CD8-positive, alpha-beta memory T cell (primary cell): ENCODE data around the gene TDRD7. TPM values are rescaled to one million over a fixed set of nuclear protein-coding genes. Genes with fewer than 3 reads are reported as not detected.
A peak's percentile ranks its signal among the peaks of the same experiment; 100 is the strongest.
"Not testable (repeated sequence)": the region's sequence is repeated elsewhere in the genome, so short reads cannot be mapped to it uniquely, and the experiment has no call there.

ENCODE experiments used
- CTCF ChIA-PET: fragments of 350-600 bp; sonication (Branson Sonifier 250); formaldehyde crosslinking; loops from one replicate; lab custom pipeline; 2021; ENCODE audit warnings: antibody characterized with exemption; lab: Charles Lee
- POLR2A ChIA-PET: fragments of 350-600 bp; sonication (Branson Sonifier 250); formaldehyde crosslinking; loops from one replicate; lab custom pipeline; 2021; ENCODE audit warnings: antibody characterized with exemption; lab: Charles Lee
- DNase-seq, 5 donors: peaks; one replicate each; pipeline versions ENCODE4 v3.0.0 to v3.0.0-alpha.2; 2020 to 2022; ENCODE audit warnings: mixed read lengths in 1 of 5
- H3K27ac ChIP-seq: one replicate; pipeline ENCODE4 v1.7.0; 2013; ENCODE audit warnings: low read depth, mild to moderate bottlenecking, low read length, moderate library complexity
- H3K27me3 ChIP-seq: 2 replicates; pipeline ENCODE4 v1.7.0; 2013; ENCODE audit warnings: low read length, mild to moderate bottlenecking; ENCODE audit not compliant: insufficient read depth, poor library complexity, severe bottlenecking
- H3K36me3 ChIP-seq: 2 replicates; pipeline ENCODE4 v1.7.0; 2013; ENCODE audit warnings: mild to moderate bottlenecking, low read length, moderate library complexity; ENCODE audit not compliant: insufficient read depth
- H3K4me1 ChIP-seq: 2 replicates; pipeline ENCODE4 v1.7.0; 2013; ENCODE audit warnings: mild to moderate bottlenecking, low read length, moderate library complexity; ENCODE audit not compliant: insufficient read depth
- H3K4me3 ChIP-seq: 2 replicates; pipeline ENCODE4 v1.7.0; 2013; ENCODE audit warnings: mild to moderate bottlenecking, low read length
- H3K9me3 ChIP-seq: 2 replicates; pipeline ENCODE4 v1.7.0; 2013; ENCODE audit warnings: mild to moderate bottlenecking, low read length
- H3K27ac Mint-ChIP-seq, 8 donors: one replicate each; pipeline ENCODE4 v1.8.0; 2020 to 2021; ENCODE audit warnings: mixed read lengths in 8 of 8, mild to moderate bottlenecking in 6 of 8, inconsistent platforms in 3 of 8, moderate library complexity in 3 of 8
- H3K27me3 Mint-ChIP-seq, 2 donors: one replicate each; pipeline ENCODE4 v1.8.0; 2020 to 2021; ENCODE audit warnings: mixed read lengths in 2 of 2, mild to moderate bottlenecking in 1 of 2, moderate library complexity in 1 of 2
- H3K36me3 Mint-ChIP-seq, 3 donors: one replicate each; pipeline ENCODE4 v1.8.0; 2020 to 2021; ENCODE audit warnings: mixed read lengths in 3 of 3, inconsistent platforms in 1 of 3, mild to moderate bottlenecking in 1 of 3
- H3K4me1 Mint-ChIP-seq, 3 donors: one replicate each; pipeline ENCODE4 v1.8.0; 2020 to 2021; ENCODE audit warnings: mixed read lengths in 3 of 3, inconsistent platforms in 1 of 3, mild to moderate bottlenecking in 1 of 3
- H3K4me3 Mint-ChIP-seq, 7 donors: one replicate each; pipeline ENCODE4 v1.8.0; 2020 to 2021; ENCODE audit warnings: mixed read lengths in 7 of 7, mild to moderate bottlenecking in 6 of 7, moderate library complexity in 4 of 7, inconsistent platforms in 2 of 7
- H3K9me3 Mint-ChIP-seq, 5 donors: one replicate each; pipeline ENCODE4 v1.8.0; 2020 to 2022; ENCODE audit warnings: mixed read lengths in 5 of 5, mild to moderate bottlenecking in 3 of 5, moderate library complexity in 2 of 5, inconsistent platforms in 1 of 5
- polyA plus RNA-seq: library from polyadenylated mRNA; unstranded; fragments of 300-500 nt; fragmentation: Illumina TruSeq; gene quantifications from one replicate; pipeline ENCODE4 v1.2.3, GENCODE V29; 2021
- total RNA-seq, 2 experiments: library from RNA; stranded (reverse); gene quantifications; one replicate each; pipeline ENCODE4 v1.2.3, GENCODE V29; 2021

The TDRD7 gene
- total and polyA plus RNA-seq, 3 experiments from 2014 or later = 5.4 to 8.0 (median 6.1) TPM

DNA sequence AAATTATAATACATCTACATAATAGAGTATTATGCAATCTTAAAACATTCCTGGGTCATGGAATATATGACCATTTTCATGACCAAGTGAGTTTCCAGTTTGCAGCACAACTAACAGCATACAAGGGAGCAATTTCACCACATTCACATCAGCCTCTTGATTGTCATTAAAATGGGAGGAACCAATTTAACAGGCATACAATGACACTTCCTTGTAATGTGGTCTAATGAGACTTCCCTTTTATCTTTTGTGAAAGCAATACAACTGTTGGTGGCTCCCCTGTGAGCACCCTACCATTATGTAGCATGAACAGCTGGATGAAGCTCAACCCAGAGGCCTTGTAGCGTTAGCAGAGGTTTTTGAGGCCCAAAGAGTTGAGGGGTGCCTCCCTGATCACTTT is 76.0 kb downstream of the TDRD7 start:
- Histone ChIP-seq H3K27ac (no peak overlapping the region), H3K4me3 (no peak overlapping the region), H3K4me1 (no peaks in the 10 kb centered on the region), H3K36me3 (peaks cover 8% of the 10 kb centered on the region), H3K9me3 (no peaks in the 10 kb centered on the region), H3K27me3 (no peaks in the 10 kb centered on the region)
- DNase-seq = no peak
- Mint-ChIP-seq H3K27me3 (no peaks in the 10 kb centered on the region), H3K36me3 (peaks cover 50 to 82% (median 59%) of the 10 kb centered on the region in 3 donors), H3K4me1 (peaks cover 0 to 4% (median 0%) of the 10 kb centered on the region in 3 donors), H3K9me3 (peaks cover 0 to 13% (median 4%) of the 10 kb centered on the region in 5 donors), H3K4me3 (no peak overlapping the region), H3K27ac (no peak overlapping the region)
- POLR2A ChIA-PET = no interaction called here
- CTCF ChIA-PET = no interaction called here

DNA sequence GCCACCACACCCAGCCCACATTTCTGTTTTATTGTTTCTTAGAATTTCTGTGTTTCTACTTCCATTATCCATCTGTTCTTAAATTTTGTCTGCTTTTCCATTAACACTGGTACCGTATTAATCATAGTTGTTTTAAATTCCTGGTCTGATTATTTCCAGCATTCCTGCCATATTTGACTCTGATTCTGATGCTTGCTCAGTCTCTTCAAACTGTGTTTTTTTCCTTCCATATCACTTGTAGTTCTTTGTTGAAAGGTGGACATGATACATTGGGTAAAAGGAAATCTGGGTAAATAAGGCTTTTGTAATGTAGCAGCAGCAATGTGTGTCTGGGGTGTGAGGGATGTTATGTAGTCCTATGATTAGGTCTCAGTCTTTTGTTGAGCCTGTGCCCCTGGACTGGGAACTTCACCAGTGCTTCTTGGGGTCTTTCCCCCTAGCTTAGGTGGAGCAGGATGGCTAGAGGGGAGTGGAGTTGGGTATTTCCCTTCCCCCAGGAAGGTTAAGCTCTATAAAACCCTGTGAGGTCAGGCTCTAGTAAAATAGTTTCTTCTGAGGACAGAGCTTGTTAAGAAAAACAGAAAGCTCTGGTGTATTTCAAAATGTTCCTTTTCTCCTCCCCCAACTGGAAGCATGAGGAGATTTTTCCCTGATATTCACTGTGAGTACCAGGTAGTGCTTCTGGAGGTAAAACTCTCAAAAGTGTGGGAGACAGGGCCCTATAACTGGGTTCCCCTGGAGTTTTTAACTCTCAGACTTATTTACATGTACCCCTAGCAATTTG is 79.5 kb downstream of the TDRD7 start:
- Mint-ChIP-seq H3K27me3 (no peaks in the 10 kb centered on the region), H3K4me3 (no peak overlapping the region), H3K36me3 (peaks cover 42 to 78% (median 44%) of the 10 kb centered on the region in 3 donors), H3K9me3 (peaks cover 0 to 13% (median 4%) of the 10 kb centered on the region in 5 donors), H3K4me1 (peaks cover 0 to 4% (median 0%) of the 10 kb centered on the region in 3 donors), H3K27ac (peak overlapping the region in 1 of 8 donors; percentile 10)
- H3K4me3 ChIP-seq = no peak overlapping the region
- no peaks in the 10 kb centered on the region for H3K27me3 ChIP-seq
- ChIA-PET CTCF (interaction anchor here (1.4 kb wide), 1 partner anchor 20 kb away, joined by 3 read pairs; no protein-coding TSS in a partner anchor), POLR2A (no interaction called here)
- no peak overlapping the region for H3K27ac ChIP-seq
- H3K4me1 ChIP-seq = no peaks in the 10 kb centered on the region
- peaks cover 9% of the 10 kb centered on the region for H3K36me3 ChIP-seq
- no peak for DNase-seq
- H3K9me3 ChIP-seq = no peaks in the 10 kb centered on the region

DNA sequence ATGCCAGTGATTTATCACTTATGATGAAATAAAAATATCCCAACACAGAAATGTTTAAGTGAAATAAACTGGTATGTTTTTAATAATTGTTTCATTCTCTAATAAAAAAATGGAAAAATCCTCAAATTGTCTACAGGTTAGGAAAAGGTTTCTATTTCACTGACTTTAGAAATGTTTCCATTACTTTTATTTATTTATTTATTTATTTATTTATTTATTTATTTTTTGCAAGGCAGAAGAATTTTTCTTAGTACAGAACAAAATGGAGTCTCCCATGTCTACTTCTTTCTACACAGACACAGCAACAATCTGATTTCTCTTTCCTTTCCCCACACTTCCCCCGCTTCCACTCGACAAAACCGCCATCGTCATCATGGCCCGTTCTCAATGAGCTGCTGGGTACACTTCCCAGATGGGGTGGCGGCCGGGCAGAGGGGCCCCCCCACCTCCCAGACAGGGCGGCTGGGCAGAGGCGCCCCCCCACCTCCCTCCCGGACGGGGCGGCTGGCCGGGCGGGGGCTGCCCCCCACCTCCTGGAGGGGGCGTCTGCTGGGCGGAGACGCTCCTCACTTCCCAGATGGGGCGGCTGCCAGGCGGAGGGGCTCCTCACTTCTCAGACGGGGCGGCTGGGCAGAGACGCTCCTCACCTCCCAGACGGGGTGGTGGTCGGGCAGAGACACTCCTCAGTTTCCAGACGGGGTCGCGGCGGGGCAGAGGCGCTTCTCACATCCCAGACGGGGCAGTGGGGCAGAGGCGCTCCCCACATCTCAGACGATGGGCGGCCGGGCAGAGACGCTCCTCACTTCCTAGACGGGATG is 85.9 kb downstream of the TDRD7 start:
- Mint-ChIP-seq H3K27me3 (peaks cover 23 to 26% of the 10 kb centered on the region in 2 donors), H3K36me3 (peaks cover 8 to 34% (median 16%) of the 10 kb centered on the region in 3 donors), H3K4me1 (peaks cover 12 to 13% (median 12%) of the 10 kb centered on the region in 3 donors)
- DNase-seq, H3K4me1 ChIP-seq, H3K9me3 ChIP-seq, H3K27ac ChIP-seq, POLR2A ChIA-PET, H3K4me3 Mint-ChIP-seq, H3K27ac Mint-ChIP-seq, H3K36me3 ChIP-seq, H3K9me3 Mint-ChIP-seq, H3K27me3 ChIP-seq, CTCF ChIA-PET, H3K4me3 ChIP-seq: not testable (repeated sequence)

DNA sequence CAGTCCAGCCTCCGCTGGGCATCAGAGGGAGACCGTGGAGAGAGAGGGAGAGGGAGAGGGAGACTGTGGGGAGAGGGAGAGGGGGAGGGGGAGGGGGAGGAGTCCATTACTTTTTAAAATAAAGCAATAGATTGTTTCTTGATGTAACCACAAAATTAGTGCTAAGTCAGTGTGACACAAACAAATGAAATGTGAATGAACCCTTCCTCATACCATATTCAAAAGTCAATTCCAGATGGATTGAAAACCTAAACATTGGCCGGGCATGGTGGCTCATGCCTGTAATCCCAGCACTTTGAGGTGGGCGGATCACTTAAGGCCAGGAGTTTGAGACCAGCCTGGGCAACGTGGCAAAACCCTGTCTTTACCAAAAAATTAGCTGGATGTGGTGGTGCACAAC is 87.0 kb downstream of the TDRD7 start:
- not testable (repeated sequence) for H3K4me3 Mint-ChIP-seq

DNA sequence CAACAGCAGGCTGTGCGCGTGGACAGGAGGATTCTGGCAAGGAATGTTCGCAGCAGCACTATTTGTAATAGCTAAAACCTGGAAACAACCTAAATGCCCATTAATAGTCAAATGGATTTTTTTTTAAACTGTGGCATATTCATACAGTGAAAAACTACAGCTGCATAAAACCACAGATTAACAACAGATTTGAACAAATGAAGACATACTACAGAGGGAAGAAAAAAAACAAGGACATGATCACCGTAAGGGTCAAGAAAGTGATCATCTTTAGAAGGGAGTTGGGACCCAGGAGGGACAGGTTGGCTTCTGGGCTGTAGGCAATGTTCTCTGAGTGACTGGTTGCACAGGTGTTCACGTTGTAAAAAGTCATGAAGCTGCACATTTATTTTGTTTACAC is 88.4 kb downstream of the TDRD7 start:
- no peak overlapping the region for H3K27ac ChIP-seq
- H3K27ac Mint-ChIP-seq = no peak overlapping the region
- H3K9me3 ChIP-seq = no peaks in the 10 kb centered on the region
- ChIA-PET POLR2A (no interaction called here), CTCF (interaction anchor here (0.7 to 1.2 kb wide), 3 partner anchors 11 to 98 kb away, joined by 3 to 5 read pairs (median 4); no protein-coding TSS in a partner anchor)
- H3K4me1 ChIP-seq = peaks cover 8% of the 10 kb centered on the region
- DNase-seq = no peak
- peaks cover 13% of the 10 kb centered on the region for H3K27me3 ChIP-seq
- peaks cover 47 to 49% of the 10 kb centered on the region in 2 donors for H3K27me3 Mint-ChIP-seq
- H3K4me3 Mint-ChIP-seq = peak overlapping the region in 6 of 7 donors; percentile 6 to 82 (median 37)
- no peak overlapping the region for H3K4me3 ChIP-seq
- H3K9me3 Mint-ChIP-seq = peaks cover 0 to 2% (median 0%) of the 10 kb centered on the region in 5 donors
- H3K4me1 Mint-ChIP-seq = peaks cover 18 to 19% (median 19%) of the 10 kb centered on the region in 3 donors
- H3K36me3 ChIP-seq = peaks cover 9% of the 10 kb centered on the region
- peaks cover 8 to 19% (median 12%) of the 10 kb centered on the region in 3 donors for H3K36me3 Mint-ChIP-seq

More for the DNA sequence above, 87.0 kb downstream of the TDRD7 start:
- peaks cover 13% of the 10 kb centered on the region for H3K27me3 ChIP-seq
- H3K9me3 ChIP-seq, H3K36me3 ChIP-seq, H3K4me1 ChIP-seq, H3K4me3 ChIP-seq, POLR2A ChIA-PET, H3K27ac Mint-ChIP-seq, CTCF ChIA-PET, DNase-seq, H3K27ac ChIP-seq, H3K9me3 Mint-ChIP-seq: not testable (repeated sequence)
- Mint-ChIP-seq H3K27me3 (peaks cover 33 to 37% of the 10 kb centered on the region in 2 donors), H3K36me3 (peaks cover 8 to 27% (median 12%) of the 10 kb centered on the region in 3 donors), H3K4me1 (peaks cover 18 to 19% (median 19%) of the 10 kb centered on the region in 3 donors)

DNA sequence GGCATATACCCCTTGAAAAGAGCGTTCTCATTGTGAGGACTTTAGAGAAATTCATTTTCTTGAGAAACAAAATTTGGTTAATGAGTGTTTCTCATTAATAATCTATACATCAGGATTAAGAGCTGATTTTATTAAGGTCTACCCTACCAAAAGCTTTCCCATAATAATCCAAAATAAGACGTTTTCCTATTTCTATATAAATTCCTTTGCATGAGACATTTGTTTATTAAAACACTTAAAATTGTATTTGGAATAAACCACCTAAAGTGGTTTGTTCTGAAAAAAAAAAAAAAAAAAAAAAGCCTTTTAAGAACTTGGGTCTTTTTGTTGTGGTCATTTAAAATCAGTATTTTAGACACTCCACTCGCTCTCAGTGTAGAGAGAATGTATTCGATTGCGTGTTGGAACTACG is 88.9 kb downstream of the TDRD7 start:
- POLR2A ChIA-PET = no interaction called here
- Mint-ChIP-seq H3K36me3 (peaks cover 8 to 14% (median 9%) of the 10 kb centered on the region in 3 donors), H3K27me3 (peaks cover 47 to 49% of the 10 kb centered on the region in 2 donors)

DNA sequence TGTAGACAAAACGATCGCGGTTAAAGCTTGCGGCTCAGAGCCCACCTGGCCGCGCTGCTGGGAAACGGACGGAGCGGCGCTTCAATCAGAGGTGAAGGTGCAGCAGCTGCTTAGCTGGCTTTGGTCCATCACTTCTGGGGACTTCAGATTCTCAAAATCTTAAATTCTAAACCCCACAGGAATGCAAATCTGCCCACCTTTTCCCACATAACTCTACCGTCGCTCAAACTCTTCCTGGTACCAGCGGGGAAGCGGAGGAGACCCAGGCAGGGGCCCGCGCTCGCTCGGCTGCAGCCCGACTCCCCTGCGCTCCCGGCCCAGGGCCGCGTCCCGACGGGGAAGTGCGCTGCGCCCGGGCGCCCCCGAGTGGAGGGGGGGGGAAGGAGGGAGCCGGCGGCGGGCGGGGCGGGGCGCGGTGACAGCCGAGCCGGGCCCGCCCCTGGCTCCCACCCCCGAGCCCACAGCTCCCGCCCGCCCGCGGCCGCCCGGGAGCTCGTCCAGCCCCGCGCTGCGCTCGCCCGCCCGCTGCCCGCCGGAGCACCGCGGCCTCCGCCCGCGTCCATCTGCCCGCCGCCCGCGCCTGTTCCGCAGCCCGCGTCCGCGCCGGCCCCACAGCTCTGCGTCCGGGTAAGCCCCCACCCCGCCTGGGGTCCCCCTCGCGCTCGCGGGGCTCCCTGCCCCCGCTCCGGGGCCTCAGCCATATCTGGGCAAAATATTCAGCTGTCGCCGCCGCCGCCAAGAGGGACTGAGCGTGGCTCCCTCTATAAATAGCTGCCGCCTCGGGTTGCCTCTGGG is 89.5 kb downstream of the TDRD7 start, which contains the start of gene TMOD1:
TMOD1 (plus strand) TSS at position 490 of the 795 bp plus-strand sequence. CDS start 22,523 bp downstream, outside the sequence.
- DNase-seq = peak in 2 of 5 donors; percentile 20 to 26
- Mint-ChIP-seq H3K36me3 (peaks cover 8 to 9% (median 8%) of the 10 kb centered on the region in 3 donors), H3K4me3 (peak within 1 kb of the TSS; percentile 48 to 87 (median 80)), H3K9me3 (peaks cover 0 to 2% (median 0%) of the 10 kb centered on the region in 5 donors), H3K4me1 (peaks cover 18 to 19% (median 19%) of the 10 kb centered on the region in 3 donors), H3K27me3 (peaks cover 47 to 49% of the 10 kb centered on the region in 2 donors), H3K27ac (no peak within 1 kb of the TSS)
- Histone ChIP-seq H3K27ac (peak within 1 kb of the TSS; percentile 73), H3K4me1 (peaks cover 8% of the 10 kb centered on the region), H3K4me3 (peak within 1 kb of the TSS; percentile 39), H3K9me3 (no peaks in the 10 kb centered on the region), H3K27me3 (peaks cover 13% of the 10 kb centered on the region), H3K36me3 (peaks cover 4% of the 10 kb centered on the region)
- ChIA-PET CTCF (interaction anchor here (0.6 to 1.7 kb wide), 7 partner anchors 10 to 1118 kb away, joined by 3 to 5 read pairs (median 3); no protein-coding TSS in a partner anchor), POLR2A (no interaction called here)

More for the DNA sequence above, 88.9 kb downstream of the TDRD7 start:
- no peak overlapping the region for H3K27ac ChIP-seq
- H3K4me3 ChIP-seq = no peak overlapping the region
- peaks cover 4% of the 10 kb centered on the region for H3K36me3 ChIP-seq
- Mint-ChIP-seq H3K4me1 (peaks cover 18 to 19% (median 19%) of the 10 kb centered on the region in 3 donors), H3K27ac (no peak overlapping the region), H3K9me3 (peaks cover 0 to 2% (median 0%) of the 10 kb centered on the region in 5 donors), H3K4me3 (peak overlapping the region; percentile 48 to 87 (median 77))
- H3K4me1 ChIP-seq = peaks cover 8% of the 10 kb centered on the region
- no peak for DNase-seq
- H3K9me3 ChIP-seq = no peaks in the 10 kb centered on the region
- peaks cover 13% of the 10 kb centered on the region for H3K27me3 ChIP-seq
- CTCF ChIA-PET = interaction anchor here (0.6 to 1.5 kb wide), 7 partner anchors 10 to 1119 kb away, joined by 3 to 5 read pairs (median 3); no protein-coding TSS in a partner anchor
